ENCODE data around the gene RND2. TPM values are rescaled to one million over a fixed set of nuclear protein-coding genes. Genes with fewer than 3 reads are reported as not detected.
"Not testable (repeated sequence)": the region's sequence is repeated elsewhere in the genome, so short reads cannot be mapped to it uniquely, and the experiment has no call there.

The RND2 gene
- polyA plus RNA-seq, 4 donors: 2.9 to 3.8 (median 3.6) TPM

DNA sequence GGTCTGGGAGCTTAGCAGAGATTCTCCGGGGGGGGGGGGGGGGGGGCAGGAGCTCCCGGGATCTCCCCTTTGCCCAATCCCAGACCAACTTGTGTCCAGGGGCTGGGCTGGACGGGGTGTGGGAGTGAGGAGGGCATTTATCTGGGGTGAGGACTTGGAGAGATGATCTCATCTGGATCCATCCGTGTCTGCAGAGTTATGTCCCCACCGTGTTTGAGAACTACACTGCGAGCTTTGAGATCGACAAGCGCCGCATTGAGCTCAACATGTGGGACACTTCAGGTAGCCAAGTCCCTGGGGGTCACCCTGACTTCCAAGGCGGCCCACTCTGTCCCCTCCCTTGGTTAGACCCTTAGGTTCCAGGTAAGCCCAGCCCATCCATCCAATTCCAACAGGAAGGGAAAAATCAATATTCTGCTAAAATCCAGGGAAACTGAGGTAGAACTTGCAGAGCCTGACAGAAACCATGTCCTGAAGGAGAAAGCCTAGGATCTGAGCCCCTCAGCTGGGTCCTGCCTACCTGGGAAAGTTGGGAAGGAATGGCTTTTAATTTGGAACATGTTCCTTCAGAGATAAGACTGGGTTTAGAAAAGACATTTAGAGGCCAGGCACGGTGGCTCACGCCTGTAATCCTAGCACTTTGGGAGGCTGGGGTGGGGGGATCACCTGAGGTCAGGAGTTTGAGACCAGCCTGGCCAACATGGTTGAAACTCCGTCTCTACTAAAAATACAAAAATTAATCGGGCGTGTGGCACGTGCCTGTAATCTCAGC is 921 bp downstream of the RND2 start:
- no peak for DNase-seq (ENCODE audit: low read depth in 4 of 4, low spot score in 3 of 4)

DNA sequence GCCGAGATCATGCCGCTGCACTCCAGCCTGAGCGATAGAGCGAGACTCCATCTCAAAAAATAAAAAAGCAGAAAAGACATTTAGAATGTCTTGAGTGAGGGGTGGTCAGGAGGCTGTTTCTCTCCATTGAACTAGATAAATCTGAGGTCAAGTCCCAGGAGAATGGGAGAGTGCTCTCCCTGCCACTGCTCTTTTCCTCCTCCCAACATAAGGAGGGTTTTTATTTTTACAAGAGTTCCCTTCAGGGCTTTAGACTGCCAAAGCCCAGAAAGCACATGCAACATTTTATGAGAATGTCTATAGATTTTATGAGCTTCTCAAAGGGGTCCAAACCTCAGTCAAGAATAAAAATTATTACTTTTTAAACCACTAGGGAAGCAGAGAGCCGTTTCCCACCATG is 1.6 kb downstream of the RND2 start:
- DNase-seq (ENCODE audit: low read depth in 4 of 4, low spot score in 3 of 4): peak in 2 of 4 donors; percentile 20 to 25

DNA sequence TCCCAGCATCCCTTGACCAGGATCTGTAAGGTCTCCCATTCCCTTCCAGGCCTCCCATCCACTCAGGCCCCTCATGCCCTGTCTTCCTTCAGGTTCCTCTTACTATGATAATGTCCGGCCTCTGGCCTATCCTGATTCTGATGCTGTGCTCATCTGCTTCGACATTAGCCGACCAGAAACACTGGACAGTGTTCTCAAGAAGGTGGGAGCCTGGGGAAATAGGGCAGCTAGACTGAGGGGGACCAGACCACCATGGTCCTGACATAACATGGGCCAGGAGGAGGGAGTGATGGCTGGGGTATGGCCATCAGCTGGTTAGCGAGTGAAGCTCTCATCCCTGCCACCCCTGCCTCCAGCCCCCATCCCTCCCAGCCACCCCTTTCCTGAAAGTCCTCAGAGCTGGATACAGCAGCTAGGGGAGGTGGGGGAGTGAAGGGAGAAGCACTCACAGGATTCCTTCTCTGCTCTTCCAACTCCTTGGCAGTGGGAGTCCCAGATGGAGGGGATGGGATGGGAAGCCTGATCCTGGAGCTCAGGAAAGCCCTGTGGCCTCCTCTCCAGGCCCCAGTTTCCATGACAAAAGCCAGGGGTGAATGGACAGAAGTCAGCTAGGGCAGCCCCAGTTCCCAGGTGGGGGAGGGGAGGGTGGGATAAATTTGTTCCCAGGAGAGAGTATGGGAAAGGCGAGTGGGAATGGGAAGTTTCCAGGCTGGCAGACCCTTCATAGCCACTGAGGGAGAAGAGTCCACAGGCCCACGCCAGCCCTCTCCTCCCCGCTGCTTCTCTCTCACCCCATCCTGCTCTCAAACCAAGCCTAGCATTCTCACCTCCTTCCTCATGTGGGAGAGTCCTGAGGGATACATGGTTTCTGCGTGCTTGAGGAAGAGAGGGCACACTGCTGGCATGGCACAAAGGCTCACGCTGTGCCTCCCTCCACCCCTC is 2.3 kb downstream of the RND2 start:
- no peak for DNase-seq (ENCODE audit: low read depth in 4 of 4, low spot score in 3 of 4)

DNA sequence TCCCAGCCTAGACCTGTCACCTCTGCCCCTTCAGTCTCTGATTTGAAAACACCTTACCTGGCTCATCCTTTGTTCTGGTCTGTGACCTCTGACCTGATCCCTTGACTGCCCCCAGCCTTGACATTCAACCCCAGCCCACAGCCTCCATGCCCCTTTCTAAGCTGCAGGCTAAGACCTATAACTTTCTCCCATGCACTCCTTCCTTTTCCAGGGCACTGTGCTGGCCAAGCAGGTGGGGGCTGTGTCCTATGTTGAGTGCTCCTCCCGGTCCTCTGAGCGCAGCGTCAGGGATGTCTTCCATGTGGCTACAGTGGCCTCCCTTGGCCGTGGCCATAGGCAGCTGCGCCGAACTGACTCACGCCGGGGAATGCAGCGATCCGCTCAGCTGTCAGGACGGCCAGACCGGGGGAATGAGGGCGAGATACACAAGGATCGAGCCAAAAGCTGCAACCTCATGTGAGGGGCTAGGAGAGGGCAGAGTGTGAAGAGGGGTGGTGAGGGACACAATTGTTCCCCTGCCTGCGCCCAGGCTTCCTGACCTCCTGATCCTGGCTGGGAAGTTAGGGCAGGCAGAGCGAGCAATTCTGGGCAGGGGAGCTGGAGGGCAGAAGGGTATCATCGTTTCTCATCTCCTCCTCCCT is 3.3 kb downstream of the RND2 start:
- DNase-seq (ENCODE audit: low read depth in 4 of 4, low spot score in 3 of 4): no peak

DNA sequence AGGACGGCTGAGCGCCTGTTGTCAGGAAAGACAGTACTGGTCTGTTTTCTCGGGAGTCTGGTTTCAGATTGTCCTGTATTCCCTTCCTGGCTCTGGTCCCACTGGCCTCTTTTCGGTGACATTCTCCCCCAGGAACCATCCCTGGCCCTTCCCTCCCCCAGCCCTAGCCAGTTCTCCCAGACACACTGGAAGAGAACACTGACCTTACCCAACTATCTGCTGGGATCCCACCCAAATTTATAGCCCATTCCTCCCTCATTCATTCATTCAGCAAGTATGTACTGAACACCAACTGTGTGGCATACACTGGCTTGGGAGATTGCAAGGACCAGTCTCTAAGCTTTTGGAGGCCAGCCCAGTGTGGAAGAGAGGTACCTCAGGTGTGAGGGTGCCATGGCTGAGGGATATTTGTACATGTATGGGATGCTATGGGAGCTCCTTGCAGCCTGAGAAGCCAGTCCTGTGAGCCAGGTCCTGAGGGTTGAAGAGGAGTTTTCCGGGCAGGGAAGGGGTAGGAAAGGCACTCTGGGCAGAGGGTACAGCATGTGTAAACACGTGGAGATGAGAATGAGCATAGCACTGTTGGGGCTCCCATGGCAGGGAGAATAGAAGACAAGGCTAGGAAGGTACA is 5.2 kb downstream of the RND2 start:
- no peak for DNase-seq (ENCODE audit: low read depth in 4 of 4, low spot score in 3 of 4)

DNA sequence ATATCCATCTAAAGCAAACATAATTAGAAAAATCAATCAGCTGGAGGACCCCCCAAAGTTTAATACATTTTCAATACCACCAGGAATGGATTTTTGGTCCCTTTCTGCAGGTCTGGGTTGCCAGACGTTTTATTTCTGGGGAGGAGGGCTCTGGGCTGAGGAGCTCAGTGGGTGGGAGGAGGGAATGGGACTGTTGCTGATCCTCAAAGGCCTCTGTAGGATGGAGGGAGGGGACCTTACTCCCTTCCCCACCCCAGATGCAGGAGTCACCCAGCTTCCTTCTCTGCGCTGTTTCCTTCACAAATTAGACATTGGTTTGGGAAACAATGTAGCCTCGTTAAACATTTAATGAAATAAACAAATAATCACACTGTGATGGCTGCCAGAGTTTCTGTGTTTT is 6.6 kb downstream of the RND2 start:
- DNase-seq (ENCODE audit: low read depth in 4 of 4, low spot score in 3 of 4): no peak

DNA sequence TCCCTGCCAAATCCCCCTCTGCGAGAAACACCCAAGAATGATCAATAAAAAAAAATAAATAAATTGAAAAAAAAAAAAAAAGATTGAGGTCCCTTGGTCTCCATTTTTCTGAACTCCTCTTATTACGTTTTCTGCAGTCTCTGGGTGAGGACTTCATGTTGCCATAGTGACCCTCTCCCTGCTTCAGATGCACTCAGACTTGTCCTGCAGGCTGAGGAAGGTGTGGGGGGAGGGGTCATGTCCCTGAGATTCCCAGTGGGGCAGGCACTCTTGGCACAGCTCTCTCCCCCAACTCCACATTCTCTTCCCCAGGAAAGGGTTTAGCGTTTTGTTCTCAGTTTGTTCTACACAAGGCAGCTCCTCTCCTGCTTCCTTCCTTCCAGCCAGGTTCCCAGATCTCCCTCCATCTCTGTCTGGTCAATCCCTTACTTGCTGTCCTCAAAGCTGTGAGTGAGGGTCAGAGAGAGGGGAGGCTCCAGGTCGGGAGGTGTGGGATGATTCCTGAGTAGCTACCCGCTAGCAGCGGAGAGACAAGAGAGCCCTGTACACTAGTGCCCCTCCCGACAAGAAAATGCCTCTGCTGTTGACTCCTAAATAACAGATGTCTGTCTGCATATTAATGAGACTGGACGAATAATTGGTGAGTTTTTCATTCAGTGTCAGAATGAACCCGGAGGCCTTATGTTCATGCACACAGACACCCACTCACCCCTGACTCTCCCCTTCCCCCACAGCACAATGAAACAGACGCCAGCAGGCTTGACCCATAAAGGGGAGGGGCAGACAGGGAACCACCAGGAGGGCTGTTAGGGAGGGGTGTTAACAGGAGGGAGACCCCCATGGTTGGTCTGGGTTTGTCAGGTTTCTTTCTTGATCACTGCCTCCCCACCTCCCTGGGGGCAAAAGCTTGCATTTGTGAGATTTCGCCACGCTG is 9.2 kb downstream of the RND2 start:
- DNase-seq (ENCODE audit: low read depth in 4 of 4, low spot score in 3 of 4): peak in 1 of 4 donors; percentile 29

DNA sequence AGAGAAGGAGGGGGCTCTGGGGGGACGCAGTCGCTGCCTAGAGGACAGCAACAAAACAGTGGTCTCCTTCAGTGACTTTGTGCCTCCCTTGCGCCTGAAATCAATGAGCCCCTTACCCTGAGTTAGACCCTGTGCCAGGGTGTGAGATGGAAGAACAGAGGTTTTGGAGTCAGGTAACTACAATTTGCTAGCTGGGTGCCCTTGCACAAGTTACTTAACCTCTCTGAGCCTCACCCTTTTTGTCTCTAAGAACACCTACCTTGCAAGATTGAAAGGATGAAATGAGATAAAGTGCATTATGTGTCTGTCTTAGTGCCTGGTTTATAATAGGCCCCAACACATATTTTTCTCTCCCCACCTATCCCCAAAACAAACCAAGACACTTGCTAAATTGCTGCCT is 9.9 kb downstream of the RND2 start:
- no peak for DNase-seq (ENCODE audit: low read depth in 4 of 4, low spot score in 3 of 4)

DNA sequence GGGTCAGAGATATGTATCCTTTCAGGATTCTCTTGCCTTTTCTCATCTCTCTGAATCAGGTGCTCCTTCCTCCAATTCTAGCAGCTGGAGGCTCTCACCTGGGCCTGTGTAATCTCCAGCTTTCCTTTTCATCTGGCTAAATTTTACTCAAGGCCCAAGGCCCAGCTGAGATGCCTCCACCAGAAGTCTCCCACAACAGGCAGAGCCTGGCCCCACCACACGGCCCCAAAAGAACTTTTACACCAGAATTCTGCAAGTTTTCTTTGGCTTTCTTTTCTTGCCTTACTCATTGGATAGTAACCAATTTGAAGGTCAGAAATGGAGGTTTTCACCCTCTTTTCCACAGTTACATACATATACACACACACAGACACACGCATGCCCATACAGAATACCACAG is 14.6 kb downstream of the RND2 start:
- DNase-seq (ENCODE audit: low read depth in 4 of 4, low spot score in 3 of 4): no peak

DNA sequence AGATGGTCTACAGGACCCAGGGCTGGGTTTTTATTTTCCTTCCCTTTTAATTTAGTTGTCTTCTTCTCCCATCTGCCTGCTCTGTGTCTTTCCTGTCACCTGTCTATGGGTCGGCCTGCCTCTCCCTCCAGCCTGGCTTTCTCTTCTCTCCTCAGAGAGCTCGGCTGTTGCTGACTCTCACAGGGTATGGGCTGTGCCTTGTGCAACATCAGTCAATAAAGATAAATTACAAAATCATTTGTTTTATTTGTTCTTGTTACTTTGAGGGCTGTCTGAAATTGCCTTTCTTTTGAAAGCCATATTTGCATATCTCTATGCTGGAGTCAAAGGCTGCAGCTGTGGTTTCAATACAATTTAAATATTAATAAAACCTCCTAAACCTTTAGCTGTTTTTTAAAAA is 15.6 kb downstream of the RND2 start:
- no peak for DNase-seq (ENCODE audit: low read depth in 4 of 4, low spot score in 3 of 4)

DNA sequence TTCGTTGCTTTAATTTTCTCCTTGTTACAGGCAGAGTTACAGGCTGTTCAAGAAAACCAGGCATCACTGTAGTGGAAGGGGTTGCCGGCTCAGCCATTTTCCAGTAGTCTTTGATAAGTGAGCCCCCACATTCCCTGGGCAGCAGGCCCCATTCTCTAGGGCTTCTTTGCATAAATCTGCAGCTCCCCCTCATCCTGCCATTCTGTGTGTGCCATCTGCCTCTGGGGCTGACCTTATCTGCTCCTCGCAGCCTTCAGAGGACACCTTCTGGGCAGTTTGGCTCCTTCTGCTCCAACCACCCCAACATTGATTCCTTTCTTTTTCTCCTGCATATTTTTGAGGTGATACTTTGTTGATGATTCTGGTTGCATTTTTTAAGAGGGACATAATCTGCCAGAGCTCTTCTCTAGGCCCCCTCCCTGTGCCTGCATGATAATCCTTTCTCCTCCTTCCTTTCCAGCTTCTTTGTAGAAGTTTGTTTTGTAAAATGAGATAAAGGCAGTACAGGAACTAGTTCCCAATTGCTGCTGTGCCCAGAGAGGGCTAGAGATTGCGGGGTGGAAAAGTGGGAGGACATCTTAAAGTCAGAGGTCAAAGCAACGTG is 17.1 kb downstream of the RND2 start:
- no peak for DNase-seq (ENCODE audit: low read depth in 4 of 4, low spot score in 3 of 4)

DNA sequence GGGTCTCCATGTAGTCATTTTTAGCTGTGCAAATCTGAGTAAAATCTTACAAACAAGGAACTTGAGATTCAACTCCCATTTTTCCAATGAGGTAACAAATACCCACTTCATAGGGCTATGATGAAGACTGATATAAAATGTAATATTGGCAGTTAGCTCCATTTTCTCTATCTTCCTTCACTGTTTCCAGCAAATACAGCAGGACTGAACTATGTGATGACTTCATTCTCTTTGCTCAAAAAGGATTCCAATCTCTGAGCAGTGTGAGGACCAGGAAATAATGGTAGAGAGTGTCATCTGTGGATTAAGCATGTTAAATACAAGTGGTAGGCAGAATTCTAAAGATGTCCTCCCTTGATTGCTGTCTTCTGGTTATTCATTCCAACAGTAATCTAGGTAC is 18.3 kb downstream of the RND2 start:
- DNase-seq (ENCODE audit: low read depth in 4 of 4, low spot score in 3 of 4): no peak

DNA sequence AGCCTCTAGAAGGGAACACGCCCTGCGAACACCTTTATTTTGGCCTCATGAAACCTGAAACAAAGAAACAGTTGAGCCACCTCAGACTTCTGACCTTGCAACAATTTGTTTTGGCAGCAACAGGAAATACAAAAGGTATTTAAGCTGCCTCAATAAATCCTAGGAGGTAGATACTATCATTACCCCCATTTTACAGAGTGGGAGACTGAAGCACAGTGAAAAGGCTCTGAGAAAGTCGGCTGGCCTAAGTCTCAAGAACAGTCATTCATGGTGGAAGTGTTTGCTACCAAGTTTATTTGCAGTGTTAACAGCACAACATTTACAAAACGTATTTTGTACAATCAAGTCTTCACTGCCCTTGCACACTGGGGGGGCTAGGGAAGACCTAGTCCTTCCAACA is 19.0 kb downstream of the RND2 start:
- DNase-seq (ENCODE audit: low read depth in 4 of 4, low spot score in 3 of 4): no peak

DNA sequence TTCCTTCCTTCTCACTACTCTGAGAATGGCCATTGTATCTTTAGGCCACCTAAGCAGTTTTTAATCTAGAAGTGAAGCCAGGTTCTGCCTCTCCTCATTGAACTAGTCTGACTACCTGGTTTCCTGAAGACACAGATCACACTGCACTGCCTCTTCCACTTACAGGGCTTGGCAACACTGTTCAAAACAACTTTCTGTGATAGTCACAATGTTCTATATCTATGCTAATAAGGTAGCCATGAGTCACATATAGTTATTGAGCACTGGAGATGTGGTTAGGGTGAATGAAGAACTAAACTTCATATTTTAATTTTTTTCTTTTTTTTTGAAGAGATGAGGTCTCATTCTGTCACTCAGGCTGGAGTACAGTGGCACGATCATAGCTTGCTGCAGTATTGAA is 26.9 kb downstream of the RND2 start:
- DNase-seq (ENCODE audit: low read depth in 4 of 4, low spot score in 3 of 4): no peak

DNA sequence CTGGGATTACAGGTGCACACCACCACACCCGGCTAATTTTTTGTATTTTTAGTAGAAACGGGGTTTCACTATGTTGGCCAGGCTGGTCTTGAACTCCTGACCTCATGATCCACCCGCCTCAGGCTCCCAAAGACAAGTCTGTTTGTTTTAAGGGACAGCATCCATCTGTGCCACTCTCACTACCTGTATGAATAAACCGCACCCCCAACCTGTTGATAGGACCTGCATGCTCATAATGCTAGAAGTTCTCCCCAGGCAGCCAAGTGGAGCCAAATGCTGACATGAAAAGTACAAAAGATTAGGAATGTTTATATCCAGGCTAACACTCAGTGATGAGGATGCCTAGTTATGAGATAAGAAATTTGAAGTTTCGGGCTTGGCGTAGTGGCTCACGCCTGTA is 28.0 kb downstream of the RND2 start:
- not testable (repeated sequence) for DNase-seq (ENCODE audit: low read depth in 4 of 4, low spot score in 3 of 4)

DNA sequence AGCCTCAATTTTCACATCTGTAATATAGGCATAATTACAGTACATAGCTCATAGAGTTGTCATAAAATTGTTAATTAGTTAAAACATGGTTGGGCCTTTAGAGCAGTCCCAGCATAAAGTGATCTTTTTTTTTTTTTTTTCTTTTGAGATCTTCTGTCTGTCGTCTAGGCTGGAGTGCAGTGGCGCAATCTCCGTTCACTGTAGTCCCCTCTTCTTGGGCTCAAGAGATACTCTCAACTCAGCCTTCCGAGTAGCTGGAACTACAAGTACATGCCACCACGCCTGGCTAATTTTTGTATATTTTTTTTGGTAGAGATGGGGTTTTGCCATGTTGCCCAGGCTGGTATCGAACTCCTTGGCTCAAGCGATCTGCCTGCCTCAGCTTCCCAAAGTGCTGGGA is 31.0 kb downstream of the RND2 start:
- no peak for DNase-seq (ENCODE audit: low read depth in 4 of 4, low spot score in 3 of 4)

DNA sequence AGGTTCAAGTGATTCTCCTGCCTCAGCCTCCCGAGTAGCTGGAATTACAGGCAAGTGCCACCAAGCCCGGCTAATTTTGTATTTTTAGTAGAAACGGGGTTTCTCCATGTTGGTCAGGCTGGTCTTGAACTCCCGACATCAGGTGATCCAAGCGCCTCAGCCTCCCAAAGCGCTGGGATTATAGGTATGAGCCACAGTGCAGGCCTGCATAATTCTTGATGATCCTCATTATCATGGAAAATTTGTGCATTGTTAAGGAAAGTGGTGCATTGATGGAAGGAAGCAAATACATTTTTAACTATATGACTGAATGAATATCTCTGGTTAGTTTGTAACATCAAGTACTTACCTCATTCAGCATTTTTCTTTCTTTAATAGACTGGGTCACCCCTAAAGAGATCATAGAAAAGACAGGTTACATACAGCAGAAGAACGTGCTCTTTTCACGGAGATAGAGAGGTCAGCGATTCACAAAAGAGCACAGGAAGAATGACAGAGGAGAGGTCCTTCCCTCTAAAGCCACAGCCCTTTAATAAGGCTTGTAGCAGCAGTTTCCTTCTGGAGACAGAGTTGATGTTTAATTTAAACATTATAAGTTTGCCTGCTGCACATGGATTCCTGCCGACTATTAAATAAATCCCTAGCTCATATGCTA is 38.1 kb downstream of the RND2 start:
- DNase-seq (ENCODE audit: low read depth in 4 of 4, low spot score in 3 of 4): no peak

DNA sequence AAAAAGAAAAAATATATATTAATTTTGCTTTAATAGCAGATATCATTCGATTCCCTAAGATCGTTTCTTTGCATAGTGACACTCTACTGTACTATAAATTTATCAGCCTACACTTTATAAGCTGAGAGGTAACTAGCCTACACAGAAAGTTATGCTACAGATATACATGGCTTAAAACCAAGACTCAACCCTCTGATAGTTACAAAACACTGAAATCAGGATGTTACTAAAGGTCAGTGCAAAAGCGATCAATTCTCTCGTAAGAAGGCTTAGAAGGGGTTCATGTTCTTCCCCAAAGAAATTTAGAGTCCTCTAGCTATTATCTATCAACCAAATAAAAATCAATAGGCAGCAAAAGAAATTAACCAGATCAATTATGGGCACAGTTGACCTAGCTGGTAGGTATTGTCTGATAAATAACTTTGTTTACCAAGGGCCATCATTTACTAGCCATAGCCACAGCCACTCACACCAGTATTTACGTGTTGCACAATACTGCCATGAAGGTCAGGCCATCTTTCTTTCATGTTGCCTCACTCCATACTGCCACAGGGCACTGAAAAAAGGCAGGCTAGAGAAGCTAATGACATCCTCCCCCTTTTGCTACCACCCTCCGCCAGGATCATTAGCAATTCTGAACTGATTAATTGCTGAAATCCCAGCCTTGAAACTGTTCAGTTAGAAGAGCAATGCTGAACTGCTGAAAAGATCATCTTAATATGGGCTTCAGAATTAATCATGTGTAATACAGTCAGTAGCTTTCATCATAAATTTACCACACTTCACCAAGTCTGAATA is 43.7 kb downstream of the RND2 start:
- DNase-seq (ENCODE audit: low read depth in 4 of 4, low spot score in 3 of 4): no peak
